Measurements from ENCODE around the gene KLF14.
"Not testable (repeated sequence)": the region's sequence is repeated elsewhere in the genome, so short reads cannot be mapped to it uniquely, and the experiment has no call there.

KLF14 gene

GRCh38 chr7:130701650-130702049 lies 32.4 kb downstream of the KLF14 start:
- DNase-seq (ENCODE audit: extremely low spot score), result no peak
- POLR2A ChIA-PET, result no interaction called here
- CTCF ChIA-PET, result no interaction called here
- TF ChIP-seq SUZ12 (IDR thresholded peaks at IDR 0.05) (no peak), PKNOX1 (IDR thresholded peaks at IDR 0.05) (no peak), CTBP1 (IDR thresholded peaks at IDR 0.05; ENCODE audit: borderline replicate concordance) (no peak), TARDBP (IDR thresholded peaks at IDR 0.05) (no peak), L3MBTL2 (conservative IDR thresholded peaks at IDR 0.05) (no peak), NFRKB (IDR thresholded peaks at IDR 0.05) (no peak), LEF1 (IDR thresholded peaks at IDR 0.05; ENCODE audit: borderline replicate concordance) (no peak), FOXM1 (IDR thresholded peaks at IDR 0.05; ENCODE audit: borderline replicate concordance) (no peak), ZNF384 (IDR thresholded peaks at IDR 0.05) (no peak), SP1 (IDR thresholded peaks at IDR 0.05) (no peak), FOXK2 (IDR thresholded peaks at IDR 0.05) (no peak), FOXA1 (IDR thresholded peaks at IDR 0.05) (no peak), ARNT (IDR thresholded peaks at IDR 0.05) (no peak), ELF4 (IDR thresholded peaks at IDR 0.05) (no peak), BHLHE40 (IDR thresholded peaks at IDR 0.05; ENCODE audit: borderline replicate concordance) (no peak), HDGF (IDR thresholded peaks at IDR 0.05; ENCODE audit: borderline replicate concordance) (no peak)

GRCh38 chr7:130700760-130701159 lies 33.2 kb downstream of the KLF14 start:
- ChIA-PET CTCF (no interaction called here), POLR2A (no interaction called here)
- DNase-seq (ENCODE audit: extremely low spot score), result no peak
- TF ChIP-seq FOXM1 (IDR thresholded peaks at IDR 0.05; ENCODE audit: borderline replicate concordance), result no peak
- TF ChIP-seq LEF1 (IDR thresholded peaks at IDR 0.05; ENCODE audit: borderline replicate concordance), result no peak
- no peak for TF ChIP-seq SP1 (IDR thresholded peaks at IDR 0.05)
- TF ChIP-seq FOXK2 (IDR thresholded peaks at IDR 0.05), result no peak
- no peak for TF ChIP-seq HDGF (IDR thresholded peaks at IDR 0.05; ENCODE audit: borderline replicate concordance)
- TF ChIP-seq FOXA1 (IDR thresholded peaks at IDR 0.05), result no peak
- no peak for TF ChIP-seq BHLHE40 (IDR thresholded peaks at IDR 0.05; ENCODE audit: borderline replicate concordance)
- no peak for TF ChIP-seq PKNOX1 (IDR thresholded peaks at IDR 0.05)
- no peak for TF ChIP-seq CTBP1 (IDR thresholded peaks at IDR 0.05; ENCODE audit: borderline replicate concordance)
- TF ChIP-seq L3MBTL2 (conservative IDR thresholded peaks at IDR 0.05), result no peak
- TF ChIP-seq ELF4 (IDR thresholded peaks at IDR 0.05), result no peak
- TF ChIP-seq ARNT (IDR thresholded peaks at IDR 0.05), result no peak
- no peak for TF ChIP-seq SUZ12 (IDR thresholded peaks at IDR 0.05)
- no peak for TF ChIP-seq TARDBP (IDR thresholded peaks at IDR 0.05)
- no peak for TF ChIP-seq NFRKB (IDR thresholded peaks at IDR 0.05)
- no peak for TF ChIP-seq ZNF384 (IDR thresholded peaks at IDR 0.05)

GRCh38 chr7:130699686-130700085 lies 34.3 kb downstream of the KLF14 start:
- POLR2A ChIA-PET, result no interaction called here
- CTCF ChIA-PET, result no interaction called here
- TF ChIP-seq ELF4 (IDR thresholded peaks at IDR 0.05), result no peak
- TF ChIP-seq NFRKB (IDR thresholded peaks at IDR 0.05), result no peak
- no peak for TF ChIP-seq ARNT (IDR thresholded peaks at IDR 0.05)
- TF ChIP-seq PKNOX1 (IDR thresholded peaks at IDR 0.05), result no peak
- TF ChIP-seq CTBP1 (IDR thresholded peaks at IDR 0.05; ENCODE audit: borderline replicate concordance), result no peak
- no peak for TF ChIP-seq SP1 (IDR thresholded peaks at IDR 0.05)
- no peak for TF ChIP-seq L3MBTL2 (conservative IDR thresholded peaks at IDR 0.05)
- TF ChIP-seq HDGF (IDR thresholded peaks at IDR 0.05; ENCODE audit: borderline replicate concordance), result no peak
- TF ChIP-seq FOXA1 (IDR thresholded peaks at IDR 0.05), result no peak
- DNase-seq (ENCODE audit: extremely low spot score), result no peak

GRCh38 chr7:130697820-130698219 lies 36.2 kb downstream of the KLF14 start:
- POLR2A ChIA-PET, result no interaction called here
- no peak for DNase-seq (ENCODE audit: extremely low spot score)
- CTCF ChIA-PET, result no interaction called here
- no peak for TF ChIP-seq LEF1 (IDR thresholded peaks at IDR 0.05; ENCODE audit: borderline replicate concordance)
- TF ChIP-seq FOXK2 (IDR thresholded peaks at IDR 0.05), result no peak
- no peak for TF ChIP-seq SP1 (IDR thresholded peaks at IDR 0.05)
- no peak for TF ChIP-seq HDGF (IDR thresholded peaks at IDR 0.05; ENCODE audit: borderline replicate concordance)
- no peak for TF ChIP-seq BHLHE40 (IDR thresholded peaks at IDR 0.05; ENCODE audit: borderline replicate concordance)
- no peak for TF ChIP-seq FOXM1 (IDR thresholded peaks at IDR 0.05; ENCODE audit: borderline replicate concordance)
- no peak for TF ChIP-seq NFRKB (IDR thresholded peaks at IDR 0.05)
- TF ChIP-seq SUZ12 (IDR thresholded peaks at IDR 0.05), result no peak
- no peak for TF ChIP-seq ELF4 (IDR thresholded peaks at IDR 0.05)
- TF ChIP-seq CTBP1 (IDR thresholded peaks at IDR 0.05; ENCODE audit: borderline replicate concordance), result no peak
- no peak for TF ChIP-seq FOXA1 (IDR thresholded peaks at IDR 0.05)
- no peak for TF ChIP-seq TARDBP (IDR thresholded peaks at IDR 0.05)
- TF ChIP-seq L3MBTL2 (conservative IDR thresholded peaks at IDR 0.05), result no peak
- no peak for TF ChIP-seq ZNF384 (IDR thresholded peaks at IDR 0.05)
- TF ChIP-seq PKNOX1 (IDR thresholded peaks at IDR 0.05), result no peak
- no peak for TF ChIP-seq ARNT (IDR thresholded peaks at IDR 0.05)

GRCh38 chr7:130695840-130696239 lies 38.2 kb downstream of the KLF14 start:
- POLR2A ChIA-PET, result no interaction called here
- peak; percentile 10 for DNase-seq (ENCODE audit: extremely low spot score)
- no peak for TF ChIP-seq NFRKB (IDR thresholded peaks at IDR 0.05)
- no peak for TF ChIP-seq CTBP1 (IDR thresholded peaks at IDR 0.05; ENCODE audit: borderline replicate concordance)
- no peak for TF ChIP-seq ELF4 (IDR thresholded peaks at IDR 0.05)
- TF ChIP-seq FOXK2 (IDR thresholded peaks at IDR 0.05), result no peak
- TF ChIP-seq SUZ12 (IDR thresholded peaks at IDR 0.05), result no peak
- no peak for TF ChIP-seq BHLHE40 (IDR thresholded peaks at IDR 0.05; ENCODE audit: borderline replicate concordance)
- TF ChIP-seq L3MBTL2 (conservative IDR thresholded peaks at IDR 0.05), result no peak
- no peak for TF ChIP-seq ARNT (IDR thresholded peaks at IDR 0.05)
- no peak for TF ChIP-seq SP1 (IDR thresholded peaks at IDR 0.05)
- no peak for TF ChIP-seq FOXM1 (IDR thresholded peaks at IDR 0.05; ENCODE audit: borderline replicate concordance)
- TF ChIP-seq TARDBP (IDR thresholded peaks at IDR 0.05), result no peak
- no peak for TF ChIP-seq FOXA1 (IDR thresholded peaks at IDR 0.05)
- TF ChIP-seq ZNF384 (IDR thresholded peaks at IDR 0.05), result no peak
- TF ChIP-seq PKNOX1 (IDR thresholded peaks at IDR 0.05), result no peak
- CTCF ChIA-PET, result no interaction called here

- POLR2A ChIA-PET; CTCF ChIA-PET; DNase-seq (ENCODE audit: extremely low spot score): not testable (repeated sequence)
Observed at GRCh38 chr7:130692396-130692795, 41.6 kb downstream of the KLF14 start.
